Measurements from ENCODE around the gene P2RY6.

GRCh38 chr11:73260127-73260457 is 12.0 kb upstream of the P2RY6 start:
- TF ChIP-seq CTCF (IDR thresholded peaks at IDR 0.05) (no peak), POLR2A (IDR thresholded peaks at IDR 0.05) (no peak)
